HCT116 (cell line): Measurements from ENCODE around the gene ATG16L2. TPM values are rescaled to one million over a fixed set of nuclear protein-coding genes. Genes with fewer than 3 reads are reported as not detected.

Source experiments
- ATAC-seq: fragments of 200-7000 bp; cut with Tn5 transposase; 2 replicates; pipeline ENCODE4 v1.9.1; 2020; ENCODE audit warnings: mild to moderate bottlenecking, moderate library complexity
- BruUV-seq: library from RNA; stranded (reverse); fragments of 400-500 nt; replicated peaks from 2 replicates; lab custom pipeline; 2021; lab: Mats Ljungman, UMichigan
- CTCF ChIA-PET: fragments of 300-600 bp; sonication (Branson Sonifier 250); formaldehyde crosslinking; loops from one replicate; lab custom pipeline; 2021; ENCODE audit warnings: antibody characterized with exemption; lab: Charles Lee
- POLR2A ChIA-PET: fragments of 300-600, 350-600 bp; sonication (Branson Sonifier 250); formaldehyde crosslinking; loops from one replicate; lab custom pipeline; 2021; ENCODE audit warnings: antibody characterized with exemption; lab: Charles Lee
- RAD21 ChIA-PET, 2 experiments: fragments of 300-600 bp; sonication (Branson Sonifier 250); formaldehyde crosslinking; loops; one replicate each; lab custom pipeline; 2023; ENCODE audit warnings: low total read pairs in 2 of 2; ENCODE audit not compliant: uncharacterized antibody in 2 of 2, unreplicated experiment in 2 of 2, low non-redundant PET in 1 of 2; lab: Charles Lee
- DNase-seq: peaks from one replicate; pipeline ENCODE4 v3.0.0-alpha.2; 2010; ENCODE audit warnings: low read depth, low spot score
- H2AFZ ChIP-seq: fragments of 200-600 bp; shearing (Covaris generic), sonication (generic); 2 replicates; pipeline ENCODE4 v1.6.1; 2017; ENCODE audit warnings: low read depth, mixed run types, mixed read lengths, antibody characterized with exemption, low read length; ENCODE audit not compliant: poor library complexity, severe bottlenecking
- H3K27ac ChIP-seq: 2 replicates; pipeline ENCODE4 v1.5.1; 2012; ENCODE audit warnings: low read depth, low read length
- H3K27me3 ChIP-seq: fragments of 200-600 bp; sonication (generic); 2 replicates; pipeline ENCODE4 v1.6.1; 2016; ENCODE audit warnings: mixed run types, low read length, mixed read lengths; ENCODE audit not compliant: insufficient read depth
- H3K36me3 ChIP-seq, 2 experiments: fragments of 200-500 bp in 1 of 2; fragments of 200-600 bp in 1 of 2; sonication (Bioruptor generic) in 1 of 2; sonication (generic) in 1 of 2; 2 replicates each; pipeline versions ENCODE4 v1.5.1 to v1.6.1; 2014 to 2016; ENCODE audit warnings: low read length in 2 of 2, inconsistent platforms in 1 of 2, mixed read lengths in 1 of 2, mixed run types in 1 of 2; ENCODE audit not compliant: insufficient read depth in 2 of 2, control insufficient read depth in 1 of 2
- H3K4me1 ChIP-seq, 2 experiments: fragments of 200-600 bp in 1 of 2; sonication (generic) in 1 of 2; 2 replicates each; pipeline versions ENCODE4 v1.5.1 to v1.6.1; 2012 to 2017; ENCODE audit warnings: low read length in 2 of 2, inconsistent platforms in 1 of 2, mild to moderate bottlenecking in 1 of 2, mixed read lengths in 1 of 2, mixed run types in 1 of 2, moderate library complexity in 1 of 2; ENCODE audit not compliant: insufficient read depth in 2 of 2, control insufficient read depth in 1 of 2
- H3K4me2 ChIP-seq: fragments of 200-600 bp; sonication (generic); 2 replicates; pipeline ENCODE4 v1.6.1; 2017; ENCODE audit warnings: mixed run types, low read length, mixed read lengths
- H3K4me3 ChIP-seq, 2 experiments: fragments of 200-600 bp in 1 of 2; sonication (generic) in 1 of 2; replicated peaks in 1 of 2; 2 replicates each; pipeline ENCODE4 v1.5.1; 2011 to 2016; ENCODE audit warnings: low read length in 2 of 2, control low read depth in 1 of 2, low read depth in 1 of 2, mild to moderate bottlenecking in 1 of 2, mixed read lengths in 1 of 2, mixed run types in 1 of 2
- H3K79me2 ChIP-seq: fragments of 200-600 bp; sonication (generic); 2 replicates; pipeline ENCODE4 v1.6.1; 2017; ENCODE audit warnings: mild to moderate bottlenecking, mixed run types, low read length, moderate library complexity, mixed read lengths; ENCODE audit not compliant: insufficient read depth
- H3K9ac ChIP-seq: fragments of 200-600 bp; sonication (generic); 2 replicates; pipeline ENCODE4 v1.6.1; 2016; ENCODE audit warnings: low read length, mixed read lengths
- H3K9me2 ChIP-seq: fragments of 200-600 bp; sonication (generic), shearing (Covaris generic); 2 replicates; pipeline ENCODE4 v1.6.1; 2017; ENCODE audit warnings: mixed run types, mild to moderate bottlenecking, moderate library complexity; ENCODE audit not compliant: insufficient read depth
- H3K9me3 ChIP-seq, 2 experiments: fragments of 200-500 bp in 1 of 2; fragments of 200-600 bp in 1 of 2; sonication (Bioruptor generic) in 1 of 2; sonication (generic) in 1 of 2; 2 replicates each; pipeline ENCODE4 v1.6.1; 2014 to 2017; ENCODE audit warnings: low read length in 2 of 2, mixed read lengths in 2 of 2, inconsistent platforms in 1 of 2, low read depth in 1 of 2, mild to moderate bottlenecking in 1 of 2, mixed run types in 1 of 2, moderate library complexity in 1 of 2; ENCODE audit not compliant: control insufficient read depth in 1 of 2, insufficient read depth in 1 of 2
- H4K20me1 ChIP-seq: fragments of 200-600 bp; sonication (generic), shearing (Covaris generic); 2 replicates; pipeline ENCODE4 v1.6.1; 2017; ENCODE audit warnings: mixed run types, mild to moderate bottlenecking, moderate library complexity; ENCODE audit not compliant: insufficient read depth
- ATF3 ChIP-seq: IDR thresholded peaks from 2 replicates; pipeline ENCODE4 v1.6.1; 2012
- CEBPB ChIP-seq: IDR thresholded peaks from 2 replicates; pipeline ENCODE4 v1.6.1; 2012; ENCODE audit warnings: low read depth
- ELF1 ChIP-seq: IDR thresholded peaks from 2 replicates; pipeline ENCODE4 v1.6.1; 2012; ENCODE audit warnings: low read depth, borderline replicate concordance
- EZH2phosphoT487 ChIP-seq: fragments of 200-600 bp; IDR thresholded peaks from 2 replicates; pipeline ENCODE4 v1.6.1; 2018; ENCODE audit warnings: antibody characterized with exemption, borderline replicate concordance
- FOSL1 ChIP-seq: IDR thresholded peaks from 2 replicates; pipeline ENCODE4 v1.6.1; 2012; ENCODE audit warnings: low read depth
- JUND ChIP-seq: IDR thresholded peaks from 2 replicates; pipeline ENCODE4 v1.6.1; 2012
- POLR2AphosphoS5 ChIP-seq: IDR thresholded peaks from 2 replicates; pipeline ENCODE4 v1.6.1; 2011; ENCODE audit warnings: mild to moderate bottlenecking, low read depth, low read length, moderate library complexity
- RAD21 ChIP-seq: IDR thresholded peaks from 2 replicates; pipeline ENCODE4 v1.6.1; 2012; ENCODE audit warnings: low read depth, mild to moderate bottlenecking
- SP1 ChIP-seq: IDR thresholded peaks from 2 replicates; pipeline ENCODE4 v1.6.1; 2012; ENCODE audit warnings: low read depth
- TCF7L2 ChIP-seq: IDR thresholded peaks from 2 replicates; pipeline ENCODE4 v1.7.0; 2011; ENCODE audit warnings: borderline replicate concordance, inconsistent platforms; ENCODE audit not compliant: insufficient read depth, insufficient read length; ENCODE audit errors: extremely low read depth
- YY1 ChIP-seq: IDR thresholded peaks from 2 replicates; pipeline ENCODE4 v1.6.1; 2011; ENCODE audit warnings: low read length, low read depth, moderate library complexity, mild to moderate bottlenecking; ENCODE audit not compliant: insufficient replicate concordance; ENCODE audit errors: extremely low read depth
- ZFX ChIP-seq: fragments of 450-650 bp; IDR thresholded peaks from 2 replicates; pipeline ENCODE4 v1.6.1; 2017
- ZNF274 ChIP-seq: fragments of 200-500 bp; sonication (Bioruptor generic); IDR thresholded peaks from 2 replicates; pipeline ENCODE4 v1.6.1; 2014; ENCODE audit warnings: mild to moderate bottlenecking, low read depth, low read length, inconsistent platforms
- intact Hi-C: fragments of 100-400 bp; cut with micrococcal nuclease; formaldehyde crosslinking; loops from 2 replicates; pipeline ENCODE4 v1.10.0; 2022
- total RNA-seq: library from RNA; stranded (reverse); gene quantifications from one replicate; pipeline ENCODE4 v1.2.1, GENCODE V29; 2021; ENCODE audit not compliant: unreplicated experiment
- TF ChIP-seq, protein P1 (sequence below): IDR thresholded peaks from 2 replicates; pipeline ENCODE4 v1.6.1; 2012
- TF ChIP-seq, protein P2 (sequence below): IDR thresholded peaks from 2 replicates; pipeline ENCODE4 v1.6.1; 2012; ENCODE audit warnings: low read depth

Gene ATG16L2
- total RNA-seq, 1 experiment from 2014 or later, result 15.2 TPM

DNA sequence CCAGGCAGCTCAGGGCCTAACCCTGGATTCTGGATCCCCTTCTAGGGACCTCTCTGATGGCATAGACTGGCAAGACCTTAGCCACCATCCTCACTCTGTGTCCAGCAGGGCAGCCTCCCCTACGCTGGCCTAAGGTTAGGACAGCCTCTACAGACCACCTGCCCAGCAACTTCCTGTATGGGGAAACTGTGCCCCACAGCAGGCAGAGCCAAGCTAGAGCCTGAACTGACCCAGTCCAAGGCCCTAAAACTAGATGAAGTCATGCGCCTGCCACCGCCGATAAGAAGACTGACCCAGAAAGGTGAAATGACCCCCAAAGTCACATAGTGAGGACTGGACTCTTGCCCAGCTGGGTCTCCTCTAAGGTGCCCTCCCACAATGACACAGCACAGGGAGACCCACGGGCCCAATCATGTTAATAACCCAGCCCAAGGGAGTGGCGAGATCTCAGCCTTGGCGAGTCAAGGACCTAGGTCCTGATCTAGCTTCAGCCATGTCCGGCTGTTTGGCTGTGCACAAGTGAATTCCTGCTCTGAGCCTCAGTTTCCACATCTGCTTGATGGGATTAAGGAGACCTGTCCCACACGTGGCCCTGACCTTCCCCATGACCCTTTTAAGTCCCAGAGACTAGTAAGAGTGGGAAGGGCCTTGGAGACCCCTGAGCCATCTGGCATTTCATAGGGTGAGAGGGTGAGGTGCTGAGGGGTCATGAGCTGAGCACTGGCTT is 37.9 kb upstream of the ATG16L2 start:
- no peak overlapping the region for H2AFZ ChIP-seq
- H3K36me3 ChIP-seq, result no peaks in the 10 kb centered on the region
- DNase-seq (no peak), ATAC-seq (no peak)
- H3K4me1 ChIP-seq, result peaks cover 6 to 34% of the 10 kb centered on the region in 2 experiments; a peak in 3 of 4 replicates
- no TSS peak for BruUV-seq
- CTCF ChIA-PET, result no interaction called here
- no peak for TF ChIP-seq JUND
- TF ChIP-seq RAD21, result no peak
- no peak for TF ChIP-seq ZNF274
- TF ChIP-seq POLR2AphosphoS5, result no peak
- TF ChIP-seq FOSL1, result no peak
- no peak for TF ChIP-seq EZH2phosphoT487
- no peak for TF ChIP-seq ELF1
- no peak for TF ChIP-seq ATF3
- TF ChIP-seq, protein P1, sequence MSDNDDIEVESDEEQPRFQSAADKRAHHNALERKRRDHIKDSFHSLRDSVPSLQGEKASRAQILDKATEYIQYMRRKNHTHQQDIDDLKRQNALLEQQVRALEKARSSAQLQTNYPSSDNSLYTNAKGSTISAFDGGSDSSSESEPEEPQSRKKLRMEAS, result no peak
- TF ChIP-seq TCF7L2, result no peak
- TF ChIP-seq CEBPB, result no peak
- TF ChIP-seq, protein P2, sequence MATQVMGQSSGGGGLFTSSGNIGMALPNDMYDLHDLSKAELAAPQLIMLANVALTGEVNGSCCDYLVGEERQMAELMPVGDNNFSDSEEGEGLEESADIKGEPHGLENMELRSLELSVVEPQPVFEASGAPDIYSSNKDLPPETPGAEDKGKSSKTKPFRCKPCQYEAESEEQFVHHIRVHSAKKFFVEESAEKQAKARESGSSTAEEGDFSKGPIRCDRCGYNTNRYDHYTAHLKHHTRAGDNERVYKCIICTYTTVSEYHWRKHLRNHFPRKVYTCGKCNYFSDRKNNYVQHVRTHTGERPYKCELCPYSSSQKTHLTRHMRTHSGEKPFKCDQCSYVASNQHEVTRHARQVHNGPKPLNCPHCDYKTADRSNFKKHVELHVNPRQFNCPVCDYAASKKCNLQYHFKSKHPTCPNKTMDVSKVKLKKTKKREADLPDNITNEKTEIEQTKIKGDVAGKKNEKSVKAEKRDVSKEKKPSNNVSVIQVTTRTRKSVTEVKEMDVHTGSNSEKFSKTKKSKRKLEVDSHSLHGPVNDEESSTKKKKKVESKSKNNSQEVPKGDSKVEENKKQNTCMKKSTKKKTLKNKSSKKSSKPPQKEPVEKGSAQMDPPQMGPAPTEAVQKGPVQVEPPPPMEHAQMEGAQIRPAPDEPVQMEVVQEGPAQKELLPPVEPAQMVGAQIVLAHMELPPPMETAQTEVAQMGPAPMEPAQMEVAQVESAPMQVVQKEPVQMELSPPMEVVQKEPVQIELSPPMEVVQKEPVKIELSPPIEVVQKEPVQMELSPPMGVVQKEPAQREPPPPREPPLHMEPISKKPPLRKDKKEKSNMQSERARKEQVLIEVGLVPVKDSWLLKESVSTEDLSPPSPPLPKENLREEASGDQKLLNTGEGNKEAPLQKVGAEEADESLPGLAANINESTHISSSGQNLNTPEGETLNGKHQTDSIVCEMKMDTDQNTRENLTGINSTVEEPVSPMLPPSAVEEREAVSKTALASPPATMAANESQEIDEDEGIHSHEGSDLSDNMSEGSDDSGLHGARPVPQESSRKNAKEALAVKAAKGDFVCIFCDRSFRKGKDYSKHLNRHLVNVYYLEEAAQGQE, result no peak
- no peak for TF ChIP-seq ZFX
- TF ChIP-seq YY1, result no peak
- TF ChIP-seq SP1, result no peak
- no peaks in the 10 kb centered on the region for H3K79me2 ChIP-seq
- RAD21 ChIA-PET, result no interaction called here
- no peak overlapping the region for H3K27ac ChIP-seq
- H3K27me3 ChIP-seq, result no peaks in the 10 kb centered on the region
- no peak overlapping the region for H3K9ac ChIP-seq
- no peak overlapping the region for H3K4me3 ChIP-seq
- no peaks in the 10 kb centered on the region for H3K9me2 ChIP-seq
- H4K20me1 ChIP-seq, result no peaks in the 10 kb centered on the region
- intact Hi-C loops, result no loop called here
- H3K4me2 ChIP-seq, result no peak overlapping the region
- POLR2A ChIA-PET, result no interaction called here
- no peaks in the 10 kb centered on the region for H3K9me3 ChIP-seq
